ENCODE measurements around the gene CHST1. TPM values are rescaled to one million over a fixed set of nuclear protein-coding genes. Genes with fewer than 3 reads are reported as not detected.
A peak's percentile ranks its signal among the peaks of the same experiment; 100 is the strongest.

Gene CHST1
- total and polyA plus RNA-seq, 2 donors (not counting 3 experiments of a cell fraction or from before 2014, with no cell fraction given): 12.6 to 40.5 TPM

DNA sequence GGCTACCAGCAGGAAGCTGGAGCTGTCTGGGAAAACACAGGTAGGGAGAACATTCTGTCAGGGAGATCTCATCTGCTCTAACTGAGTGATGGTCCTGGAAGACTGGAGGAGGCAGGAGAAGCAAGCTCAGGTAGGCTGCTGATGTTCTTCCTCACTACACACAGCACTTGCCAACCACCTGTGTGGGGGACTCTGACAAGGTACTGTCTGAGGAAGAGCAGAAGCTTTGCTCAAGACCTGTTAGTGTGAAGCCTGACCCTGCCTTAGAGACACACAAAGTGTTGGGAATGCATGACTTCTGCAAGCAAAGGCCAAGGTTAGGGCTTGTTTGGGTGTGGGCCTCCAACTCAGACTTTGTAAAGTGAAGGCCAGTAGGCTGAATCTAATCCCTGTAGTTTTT lies 46.5 kb downstream of the CHST1 start:
- Histone ChIP-seq H3K79me2 (ENCODE audit: control insufficient read depth, insufficient read depth, low read length) (no peaks in the 10 kb centered on the region), H3K9me1 (replicated peaks; ENCODE audit: control insufficient read depth, extremely low read depth, insufficient read depth, low read length) (no peaks in the 10 kb centered on the region), H3K9me3 (replicated peaks; ENCODE audit: control insufficient read depth, insufficient read depth, low read length) (no peaks in the 10 kb centered on the region), H3K4me3 (replicated peaks in 1 of 3; ENCODE audit: insufficient read depth in 1 of 3, low read depth in 1 of 3, low read length in 3 of 3) (no peak overlapping the region), H2AFZ (ENCODE audit: low read depth, low read length) (no peak overlapping the region), H3K36me3 (ENCODE audit: control insufficient read depth in 2 of 2, extremely low read depth in 1 of 2, insufficient read depth in 2 of 2, low read length in 2 of 2) (no peaks in the 10 kb centered on the region), H4K20me1 (replicated peaks; ENCODE audit: control insufficient read depth, extremely low read depth, insufficient read depth, low read length) (no peaks in the 10 kb centered on the region), H3K4me2 (ENCODE audit: insufficient read depth, low read length) (no peak overlapping the region), H3K9ac (replicated peaks; ENCODE audit: extremely low read depth, insufficient read depth, low read length) (no peak overlapping the region), H3K27ac (ENCODE audit: insufficient read depth, low read depth, low read length) (peak overlapping the region; percentile 57), H3K27me3 (ENCODE audit: control insufficient read depth in 2 of 2, insufficient read depth in 2 of 2, low read length in 2 of 2) (no peaks in the 10 kb centered on the region), H3K4me1 (ENCODE audit: control insufficient read depth, extremely low read depth, insufficient read depth, low read length) (peaks cover 5% of the 10 kb centered on the region)
- ChIA-PET POLR2A (no interaction called here), CTCF (interaction anchor here (2.2 kb wide), 1 partner anchor 153 kb away, joined by 8 read pairs; no protein-coding TSS in a partner anchor)
- dilution Hi-C loops (cut with MboI; ENCODE audit: extremely low pct_ligation_motif_present, low sequenced_read_pairs) (no loop called here), intact Hi-C loops (cut with micrococcal nuclease) (loop anchor here (1.0 kb wide), 2 partner anchors 15 to 24 kb away; no protein-coding TSS in a partner anchor)
- no peak for TF ChIP-seq JUN (IDR thresholded peaks at IDR 0.05; ENCODE audit: borderline replicate concordance, insufficient read depth, insufficient read length, low read depth)
- TF ChIP-seq GATA2 (IDR thresholded peaks at IDR 0.05; ENCODE audit: insufficient read depth, insufficient read length, low read depth, low read length): no peak
- TF ChIP-seq, protein P1, sequence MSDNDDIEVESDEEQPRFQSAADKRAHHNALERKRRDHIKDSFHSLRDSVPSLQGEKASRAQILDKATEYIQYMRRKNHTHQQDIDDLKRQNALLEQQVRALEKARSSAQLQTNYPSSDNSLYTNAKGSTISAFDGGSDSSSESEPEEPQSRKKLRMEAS (IDR thresholded peaks at IDR 0.05; ENCODE audit: insufficient read depth, insufficient read length): no peak
- TF ChIP-seq POLR2A (IDR thresholded peaks at IDR 0.05; ENCODE audit: low read depth, low read length): no peak
- TF ChIP-seq POLR2AphosphoS5 (IDR thresholded peaks at IDR 0.05; ENCODE audit: insufficient read depth, low read depth, low read length): no peak
- no peak for TF ChIP-seq FOS (IDR thresholded peaks at IDR 0.05; ENCODE audit: borderline replicate concordance, insufficient read depth, low read length)
- TF ChIP-seq, protein P2, sequence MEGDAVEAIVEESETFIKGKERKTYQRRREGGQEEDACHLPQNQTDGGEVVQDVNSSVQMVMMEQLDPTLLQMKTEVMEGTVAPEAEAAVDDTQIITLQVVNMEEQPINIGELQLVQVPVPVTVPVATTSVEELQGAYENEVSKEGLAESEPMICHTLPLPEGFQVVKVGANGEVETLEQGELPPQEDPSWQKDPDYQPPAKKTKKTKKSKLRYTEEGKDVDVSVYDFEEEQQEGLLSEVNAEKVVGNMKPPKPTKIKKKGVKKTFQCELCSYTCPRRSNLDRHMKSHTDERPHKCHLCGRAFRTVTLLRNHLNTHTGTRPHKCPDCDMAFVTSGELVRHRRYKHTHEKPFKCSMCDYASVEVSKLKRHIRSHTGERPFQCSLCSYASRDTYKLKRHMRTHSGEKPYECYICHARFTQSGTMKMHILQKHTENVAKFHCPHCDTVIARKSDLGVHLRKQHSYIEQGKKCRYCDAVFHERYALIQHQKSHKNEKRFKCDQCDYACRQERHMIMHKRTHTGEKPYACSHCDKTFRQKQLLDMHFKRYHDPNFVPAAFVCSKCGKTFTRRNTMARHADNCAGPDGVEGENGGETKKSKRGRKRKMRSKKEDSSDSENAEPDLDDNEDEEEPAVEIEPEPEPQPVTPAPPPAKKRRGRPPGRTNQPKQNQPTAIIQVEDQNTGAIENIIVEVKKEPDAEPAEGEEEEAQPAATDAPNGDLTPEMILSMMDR (IDR thresholded peaks at IDR 0.05; ENCODE audit: extremely low read depth in 1 of 2, insufficient read depth in 1 of 2, low read depth in 1 of 2, low read length in 2 of 2): no peak
- no peak for TF ChIP-seq EZH2 (IDR thresholded peaks at IDR 0.05; ENCODE audit: borderline replicate concordance, low read depth, low read length, severe bottlenecking)
- TF ChIP-seq MYC (IDR thresholded peaks at IDR 0.05; ENCODE audit: low read depth, low read length): no peak
- no peak for FAIRE-seq
- no TSS peak for BruUV-seq (replicated peaks)
- no peak for DNase-seq (ENCODE audit: low read depth, low spot score)

Data from endothelial cell of umbilical vein (primary cell).